Stimulated activated naive CD8-positive, alpha-beta T cell treated with anti-CD3 and anti-CD28 coated beads, Interleukin-15, amount 100 ng/mL, for 72 hours (primary cell): ENCODE results near the gene KCTD15.

Source experiments
- ATAC-seq: fragments of 150-1000 bp; cut with Tn5 transposase; 2 replicates; pipeline ENCODE4 v1.10.0; 2021; ENCODE audit warnings: mild to moderate bottlenecking, moderate library complexity
- DNase-seq, 2 donors: peaks; one replicate each; pipeline ENCODE4 v3.0.0; 2021 to 2022
- H3K27ac Mint-ChIP-seq, 2 donors: one replicate each; pipeline ENCODE4 v1.8.0; 2022; ENCODE audit warnings: mild to moderate bottlenecking in 2 of 2, mixed read lengths in 2 of 2, moderate library complexity in 2 of 2
- H3K27me3 Mint-ChIP-seq: one replicate; pipeline ENCODE4 v1.8.0; 2022; ENCODE audit warnings: mixed read lengths
- H3K4me1 Mint-ChIP-seq: one replicate; pipeline ENCODE4 v1.8.0; 2022; ENCODE audit warnings: mild to moderate bottlenecking, mixed read lengths
- H3K4me3 Mint-ChIP-seq, 2 donors: one replicate each; pipeline ENCODE4 v1.8.0; 2022; ENCODE audit warnings: mild to moderate bottlenecking in 2 of 2, mixed read lengths in 2 of 2, moderate library complexity in 1 of 2
- H3K9me3 Mint-ChIP-seq, 2 donors: one replicate each; pipeline ENCODE4 v1.8.0; 2022; ENCODE audit warnings: mixed read lengths in 2 of 2

Gene KCTD15

DNA sequence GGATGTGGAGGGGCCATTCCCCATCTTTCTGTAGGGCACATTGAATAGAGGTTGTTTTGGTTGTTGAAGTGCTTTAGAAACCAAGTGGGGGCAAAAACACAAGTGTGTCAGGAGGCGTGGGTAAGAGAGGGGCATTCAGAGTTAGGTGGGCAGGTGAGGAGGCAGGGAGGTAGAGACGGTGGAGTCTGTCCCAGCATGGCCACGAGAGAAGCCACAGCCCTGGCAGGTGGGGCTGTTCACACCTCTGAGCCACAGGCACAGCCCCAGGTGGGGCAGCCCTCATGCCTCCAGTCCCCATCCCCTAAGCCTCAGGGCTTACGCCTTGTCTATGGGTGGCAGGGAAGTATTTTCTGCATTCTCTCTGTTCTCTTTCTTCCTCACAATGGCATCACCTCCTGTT is 43.7 kb downstream of the KCTD15 start:
- no peak overlapping the region for H3K27ac Mint-ChIP-seq
- no peaks in the 10 kb centered on the region for H3K4me1 Mint-ChIP-seq
- DNase-seq = no peak
- ATAC-seq = no peak
- H3K9me3 Mint-ChIP-seq = no peaks in the 10 kb centered on the region
- peaks cover 36% of the 10 kb centered on the region for H3K27me3 Mint-ChIP-seq
- H3K4me3 Mint-ChIP-seq = no peak overlapping the region

GRCh38 chr19:33840783-33841182 is 44.1 kb downstream of the KCTD15 start:
- Mint-ChIP-seq H3K9me3 (no peaks in the 10 kb centered on the region), H3K27ac (no peak overlapping the region)
- no peak for ATAC-seq

DNA sequence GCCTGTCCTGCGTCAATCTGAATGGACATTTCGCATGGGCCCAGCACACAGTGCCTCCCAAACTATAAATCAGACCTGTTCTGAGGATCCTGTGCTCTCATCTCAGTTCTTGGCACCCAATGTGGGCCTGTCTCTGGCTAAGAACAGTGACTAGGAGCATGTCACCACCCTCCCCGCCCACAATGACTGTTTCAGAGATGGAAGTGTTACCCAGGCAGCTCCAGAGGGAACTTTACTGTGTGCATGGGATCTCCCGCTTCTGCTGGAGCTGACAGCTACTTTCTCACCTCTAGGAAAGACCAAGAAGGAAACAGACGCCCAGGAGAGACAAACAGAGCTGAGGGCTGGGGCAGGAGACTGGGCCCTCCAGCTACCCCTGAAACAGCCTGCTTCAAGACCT is 45.0 kb downstream of the KCTD15 start:
- ATAC-seq (no peak), DNase-seq (no peak)
- Mint-ChIP-seq H3K4me1 (no peaks in the 10 kb centered on the region), H3K9me3 (no peaks in the 10 kb centered on the region), H3K27me3 (peaks cover 39% of the 10 kb centered on the region), H3K4me3 (no peak overlapping the region), H3K27ac (peak overlapping the region in 1 of 2 donors; percentile 13)

More at GRCh38 chr19:33840783-33841182, 44.1 kb downstream of the KCTD15 start:
- Mint-ChIP-seq H3K4me1 (no peaks in the 10 kb centered on the region), H3K4me3 (no peak overlapping the region), H3K27me3 (peaks cover 39% of the 10 kb centered on the region)
- no peak for DNase-seq

GRCh38 chr19:33844478-33844877 is 47.8 kb downstream of the KCTD15 start:
- Mint-ChIP-seq H3K27me3 (peaks cover 44% of the 10 kb centered on the region), H3K27ac (no peak overlapping the region), H3K9me3 (peaks cover 0 to under 1% of the 10 kb centered on the region in 2 donors), H3K4me1 (no peaks in the 10 kb centered on the region), H3K4me3 (no peak overlapping the region)
- DNase-seq = no peak
- no peak for ATAC-seq

DNA sequence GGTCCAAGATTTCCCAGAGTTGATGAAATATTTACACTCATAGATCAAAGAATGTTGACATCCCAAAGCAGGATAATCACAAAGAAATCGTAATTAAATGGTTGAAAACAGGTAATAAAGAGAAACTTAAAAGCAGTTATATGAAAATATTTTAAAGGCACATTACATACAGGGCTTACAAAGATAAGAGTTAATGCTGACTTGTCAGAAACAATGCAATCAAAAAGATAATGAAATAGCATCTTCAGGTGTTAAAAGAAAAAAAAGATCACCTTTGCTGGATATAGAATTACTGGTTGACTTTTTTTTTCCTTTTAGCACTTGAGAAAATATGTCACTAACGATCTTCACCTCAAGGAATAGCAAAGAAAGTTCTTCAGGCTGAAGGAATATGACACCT is 48.8 kb downstream of the KCTD15 start:
- no peak for ATAC-seq
- H3K27me3 Mint-ChIP-seq = peaks cover 47% of the 10 kb centered on the region

DNA sequence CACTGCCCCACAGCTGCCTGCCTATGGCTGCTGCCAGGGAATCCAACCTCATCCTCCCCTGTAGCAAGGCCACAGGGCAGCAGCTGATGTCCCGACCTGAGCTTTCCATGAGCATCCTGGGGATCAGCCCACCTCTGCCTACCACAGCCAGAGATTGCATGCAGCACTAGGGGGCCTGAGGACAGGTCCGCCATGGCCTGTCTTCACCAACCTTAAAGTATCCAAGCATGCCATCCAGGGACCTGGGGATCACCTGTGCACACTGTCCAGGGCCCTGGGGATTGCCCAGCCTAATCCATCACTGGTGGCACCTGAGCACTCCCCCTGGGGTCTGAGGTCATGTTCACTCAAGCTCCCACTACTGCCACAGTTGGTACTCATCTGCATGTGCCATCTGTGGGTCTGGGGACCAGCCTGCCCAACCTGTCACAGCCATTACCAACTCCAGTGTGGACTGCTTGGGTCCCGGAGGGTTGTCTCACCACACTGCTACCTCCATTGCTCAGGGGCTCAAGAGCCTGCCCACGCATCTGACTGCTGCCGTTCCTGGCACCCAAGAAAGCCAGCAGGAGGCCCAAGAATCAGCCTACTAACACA is 53.0 kb downstream of the KCTD15 start:
- Mint-ChIP-seq H3K27me3 (peaks cover 32% of the 10 kb centered on the region), H3K9me3 (peaks cover 13 to 20% of the 10 kb centered on the region in 2 donors), H3K4me1 (no peaks in the 10 kb centered on the region)

More for the DNA sequence above, 48.8 kb downstream of the KCTD15 start:
- DNase-seq = no peak
- no peak overlapping the region for H3K27ac Mint-ChIP-seq
- H3K4me1 Mint-ChIP-seq = no peaks in the 10 kb centered on the region
- H3K9me3 Mint-ChIP-seq = peaks cover 6 to 11% of the 10 kb centered on the region in 2 donors
- H3K4me3 Mint-ChIP-seq = no peak overlapping the region

GRCh38 chr19:33859016-33859415 is 62.3 kb downstream of the KCTD15 start:
- peak overlapping the region in 1 of 2 donors; percentile 78 for H3K27ac Mint-ChIP-seq
- H3K4me3 Mint-ChIP-seq = no peak overlapping the region
- DNase-seq (no peak), ATAC-seq (no peak)
- peaks cover 8% of the 10 kb centered on the region for H3K27me3 Mint-ChIP-seq
- H3K9me3 Mint-ChIP-seq = no peaks in the 10 kb centered on the region
- no peaks in the 10 kb centered on the region for H3K4me1 Mint-ChIP-seq

More for the DNA sequence above, 53.0 kb downstream of the KCTD15 start:
- ATAC-seq (no peak), DNase-seq (no peak)
- Mint-ChIP-seq H3K4me3 (no peak overlapping the region), H3K27ac (no peak overlapping the region)

- Mint-ChIP-seq H3K4me3 (no peak overlapping the region), H3K9me3 (no peaks in the 10 kb centered on the region), H3K4me1 (no peaks in the 10 kb centered on the region), H3K27ac (no peak overlapping the region), H3K27me3 (peaks cover 13% of the 10 kb centered on the region)
- ATAC-seq (no peak), DNase-seq (no peak)
These were observed 63.8 kb downstream of the KCTD15 start for GRCh38 chr19:33860312-33861090.

GRCh38 chr19:33861950-33862349 is 65.3 kb downstream of the KCTD15 start:
- Mint-ChIP-seq H3K9me3 (no peaks in the 10 kb centered on the region), H3K27ac (no peak overlapping the region), H3K4me1 (no peaks in the 10 kb centered on the region), H3K4me3 (no peak overlapping the region), H3K27me3 (peaks cover 22% of the 10 kb centered on the region)
- ATAC-seq = no peak
- no peak for DNase-seq

- H3K4me1 Mint-ChIP-seq = no peaks in the 10 kb centered on the region
- peaks cover 26% of the 10 kb centered on the region for H3K27me3 Mint-ChIP-seq
- H3K27ac Mint-ChIP-seq = no peak overlapping the region
- DNase-seq (no peak), ATAC-seq (no peak)
- H3K4me3 Mint-ChIP-seq = no peak overlapping the region
- H3K9me3 Mint-ChIP-seq = no peaks in the 10 kb centered on the region
These were observed 66.3 kb downstream of the KCTD15 start for GRCh38 chr19:33862981-33863380.

- Mint-ChIP-seq H3K9me3 (no peaks in the 10 kb centered on the region), H3K27me3 (peaks cover 26% of the 10 kb centered on the region), H3K4me1 (no peaks in the 10 kb centered on the region), H3K4me3 (no peak overlapping the region), H3K27ac (no peak overlapping the region)
- DNase-seq (no peak), ATAC-seq (no peak)
These were observed 66.8 kb downstream of the KCTD15 start for GRCh38 chr19:33863436-33863835.

- DNase-seq = no peak
- no peaks in the 10 kb centered on the region for H3K9me3 Mint-ChIP-seq
- H3K4me3 Mint-ChIP-seq = no peak overlapping the region
- no peaks in the 10 kb centered on the region for H3K4me1 Mint-ChIP-seq
- H3K27me3 Mint-ChIP-seq = peaks cover 34% of the 10 kb centered on the region
- no peak overlapping the region for H3K27ac Mint-ChIP-seq
- no peak for ATAC-seq
These were observed 67.7 kb downstream of the KCTD15 start for GRCh38 chr19:33864311-33864850.

- ATAC-seq (no peak), DNase-seq (no peak)
- Mint-ChIP-seq H3K27me3 (peaks cover 34% of the 10 kb centered on the region), H3K4me3 (no peak overlapping the region), H3K27ac (no peak overlapping the region), H3K9me3 (no peaks in the 10 kb centered on the region), H3K4me1 (no peaks in the 10 kb centered on the region)
These were observed 68.6 kb downstream of the KCTD15 start for GRCh38 chr19:33865306-33865705.
